CD14-positive monocyte (primary cell): ENCODE data around the gene PDE4B. TPM values are rescaled to one million over a fixed set of nuclear protein-coding genes. Genes with fewer than 3 reads are reported as not detected.
A peak's percentile ranks its signal among the peaks of the same experiment; 100 is the strongest.

Source experiments
- DNase-seq, 3 donors: peaks; one replicate each; pipeline ENCODE4 v3.0.0-alpha.2; 2011 to 2022
- H2AFZ ChIP-seq: 2 replicates; pipeline ENCODE4 v1.6.0; 2012; ENCODE audit warnings: mild to moderate bottlenecking, low read depth, low read length, inconsistent platforms; ENCODE audit not compliant: insufficient read depth, poor library complexity, severe bottlenecking
- H3K27ac ChIP-seq, 2 donors: 1 replicate in 1 of 2; 2 replicates in 1 of 2; pipeline ENCODE4 v1.5.1; 2012 to 2013; ENCODE audit warnings: low read length in 2 of 2, control low read depth in 1 of 2, inconsistent platforms in 1 of 2, low read depth in 1 of 2, mild to moderate bottlenecking in 1 of 2
- H3K27me3 ChIP-seq, 2 donors: one replicate each; pipeline versions ENCODE4 v1.6.0 to v1.6.1; 2011 to 2013; ENCODE audit warnings: low read length in 2 of 2; ENCODE audit not compliant: control insufficient read depth in 2 of 2, insufficient read depth in 2 of 2
- H3K36me3 ChIP-seq, 2 donors: replicated peaks in 1 of 2; 1 replicate in 1 of 2; 2 replicates in 1 of 2; pipeline versions ENCODE4 v1.5.1 to v1.6.1; 2012 to 2013; ENCODE audit warnings: low read length in 2 of 2, control low read depth in 1 of 2, inconsistent platforms in 1 of 2, mild to moderate bottlenecking in 1 of 2; ENCODE audit not compliant: insufficient read depth in 2 of 2, control insufficient read depth in 1 of 2
- H3K4me1 ChIP-seq, 2 donors: 1 replicate in 1 of 2; 2 replicates in 1 of 2; pipeline versions ENCODE4 v1.5.1 to v1.6.1; 2012 to 2013; ENCODE audit warnings: low read length in 2 of 2, control low read depth in 1 of 2, inconsistent platforms in 1 of 2, mild to moderate bottlenecking in 1 of 2, moderate library complexity in 1 of 2; ENCODE audit not compliant: insufficient read depth in 2 of 2, control insufficient read depth in 1 of 2
- H3K4me2 ChIP-seq: replicated peaks from 2 replicates; pipeline ENCODE3; 2012; ENCODE audit warnings: low read length, moderate library complexity, mild to moderate bottlenecking; ENCODE audit not compliant: poor library complexity, severe bottlenecking; ENCODE audit errors: extremely low read depth
- H3K4me3 ChIP-seq, 3 experiments: fragments of 200-600 bp in 1 of 3; sonication (generic) in 1 of 3; replicated peaks in 1 of 3; 1 replicate in 2 of 3; 2 replicates in 1 of 3; pipeline ENCODE4 v1.5.1; 2011 to 2013; ENCODE audit warnings: low read length in 3 of 3, mild to moderate bottlenecking in 3 of 3, control low read depth in 2 of 3, low read depth in 2 of 3, inconsistent platforms in 1 of 3, moderate library complexity in 1 of 3
- H3K79me2 ChIP-seq: 2 replicates; pipeline ENCODE4 v1.6.0; 2012; ENCODE audit warnings: mild to moderate bottlenecking, control low read depth, inconsistent platforms, low read length, moderate library complexity; ENCODE audit not compliant: insufficient read depth
- H3K9ac ChIP-seq: 2 replicates; pipeline ENCODE4 v1.6.0; 2017; ENCODE audit warnings: low read length, mild to moderate bottlenecking; ENCODE audit not compliant: insufficient read depth, poor library complexity, severe bottlenecking
- H3K9me3 ChIP-seq, 2 donors: replicated peaks in 1 of 2; 1 replicate in 1 of 2; 2 replicates in 1 of 2; pipeline versions ENCODE4 v1.5.1 to v1.6.1; 2012 to 2013; ENCODE audit warnings: low read length in 2 of 2, control low read depth in 1 of 2; ENCODE audit not compliant: control insufficient read depth in 1 of 2, insufficient read depth in 1 of 2
- H4K20me1 ChIP-seq: 2 replicates; pipeline ENCODE4 v1.6.0; 2012; ENCODE audit warnings: mild to moderate bottlenecking, low read length, control low read depth, moderate library complexity; ENCODE audit not compliant: insufficient read depth
- H3K27ac Mint-ChIP-seq, 7 donors: one replicate each; pipeline ENCODE4 v1.8.0; 2020; ENCODE audit warnings: mild to moderate bottlenecking in 7 of 7, mixed read lengths in 7 of 7, moderate library complexity in 6 of 7, inconsistent platforms in 2 of 7
- H3K27me3 Mint-ChIP-seq, 3 donors: one replicate each; pipeline ENCODE4 v1.8.0; 2021 to 2022; ENCODE audit warnings: low read depth in 3 of 3, mild to moderate bottlenecking in 3 of 3, mixed read lengths in 3 of 3, moderate library complexity in 3 of 3, inconsistent platforms in 1 of 3
- H3K36me3 Mint-ChIP-seq, 2 donors: one replicate each; pipeline ENCODE4 v1.8.0; 2020; ENCODE audit warnings: mixed read lengths in 2 of 2, inconsistent platforms in 1 of 2, mild to moderate bottlenecking in 1 of 2
- H3K4me1 Mint-ChIP-seq: one replicate; pipeline ENCODE4 v1.8.0; 2020; ENCODE audit warnings: mild to moderate bottlenecking, mixed read lengths
- H3K4me3 Mint-ChIP-seq, 2 donors: one replicate each; pipeline ENCODE4 v1.8.0; 2020; ENCODE audit warnings: mild to moderate bottlenecking in 2 of 2, mixed read lengths in 2 of 2, moderate library complexity in 1 of 2
- H3K9me3 Mint-ChIP-seq, 7 donors: one replicate each; pipeline ENCODE4 v1.8.0; 2020 to 2022; ENCODE audit warnings: mixed read lengths in 7 of 7, mild to moderate bottlenecking in 6 of 7, moderate library complexity in 6 of 7, inconsistent platforms in 2 of 7
- WGBS: methylation state at CpG from one replicate; pipeline ENCODE4 v1.1.5; 2013; ENCODE audit warnings: missing lambda C conversion rate; ENCODE audit not compliant: insufficient coverage; 5-methylcytosine and 5-hydroxymethylcytosine counted together
- intact Hi-C, 2 donors: fragments of 100-400 bp; cut with micrococcal nuclease; formaldehyde crosslinking; loops; one replicate each; pipeline versions ENCODE4 v1.15.0 to v1.15.1; 2023
- polyA plus RNA-seq, 3 donors: library from polyadenylated mRNA; depleted of rRNA in 1 of 3; unstranded in 2 of 3; stranded (reverse) in 1 of 3; fragments of 300-500 nt in 2 of 3; fragments of >200 nt in 1 of 3; fragmentation: Illumina TruSeq in 2 of 3; gene quantifications; 1 replicate in 2 of 3; 2 replicates in 1 of 3; pipeline ENCODE4 v1.2.3, GENCODE V29; 2012 to 2021
- TF ChIP-seq, protein P1 (sequence below): fragments of 200-600 bp; IDR thresholded peaks from one replicate; pipeline ENCODE4 v1.8.0; 2022; ENCODE audit warnings: antibody characterized with exemption, mild to moderate bottlenecking

PDE4B gene
- polyA plus RNA-seq, 3 donors = 17.2 to 52.8 (median 25.2) TPM

DNA sequence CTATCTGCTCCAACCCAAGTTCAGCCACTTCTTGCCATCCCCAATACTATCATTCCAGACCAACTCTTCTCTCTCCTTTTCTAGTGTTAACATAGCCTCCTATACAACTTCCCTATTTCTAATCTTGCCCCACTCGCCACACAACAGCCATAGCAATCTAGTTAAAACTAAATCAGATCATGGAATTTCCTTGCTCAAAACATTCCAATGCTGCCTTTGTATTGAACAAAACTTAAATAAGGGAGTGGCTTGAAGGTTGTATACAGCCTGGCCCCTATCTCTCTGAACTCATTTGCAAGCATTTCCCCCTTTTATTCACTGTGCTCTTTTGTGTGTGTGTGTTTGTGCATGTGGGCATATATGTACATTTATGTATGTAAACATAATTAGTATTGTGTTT lies 623.2 kb downstream of the PDE4B start:
- Histone ChIP-seq H3K4me3 (no peak overlapping the region), H3K9ac (no peak overlapping the region), H3K36me3 (no peaks in the 10 kb centered on the region), H4K20me1 (no peaks in the 10 kb centered on the region), H3K9me3 (peaks cover 8 to 17% of the 10 kb centered on the region in 2 donors), H3K4me2 (peak overlapping the region; percentile 8), H3K27me3 (no peaks in the 10 kb centered on the region), H3K79me2 (no peaks in the 10 kb centered on the region), H3K4me1 (peaks cover 66 to 76% of the 10 kb centered on the region in 2 donors), H2AFZ (no peak overlapping the region), H3K27ac (peak overlapping the region in 1 of 2 donors; percentile 69)
- no CpG with 5 or more reads among the region's 1 CpG for WGBS
- peaks cover 11 to 12% of the 10 kb centered on the region in 2 donors for H3K36me3 Mint-ChIP-seq
- DNase-seq = peak in 2 of 3 donors; percentile 41 to 59
- H3K4me3 Mint-ChIP-seq = no peak overlapping the region
- intact Hi-C loops = no loop called here
- peaks cover 15 to 25% (median 20%) of the 10 kb centered on the region in 7 donors for H3K9me3 Mint-ChIP-seq
- TF ChIP-seq, protein P1, sequence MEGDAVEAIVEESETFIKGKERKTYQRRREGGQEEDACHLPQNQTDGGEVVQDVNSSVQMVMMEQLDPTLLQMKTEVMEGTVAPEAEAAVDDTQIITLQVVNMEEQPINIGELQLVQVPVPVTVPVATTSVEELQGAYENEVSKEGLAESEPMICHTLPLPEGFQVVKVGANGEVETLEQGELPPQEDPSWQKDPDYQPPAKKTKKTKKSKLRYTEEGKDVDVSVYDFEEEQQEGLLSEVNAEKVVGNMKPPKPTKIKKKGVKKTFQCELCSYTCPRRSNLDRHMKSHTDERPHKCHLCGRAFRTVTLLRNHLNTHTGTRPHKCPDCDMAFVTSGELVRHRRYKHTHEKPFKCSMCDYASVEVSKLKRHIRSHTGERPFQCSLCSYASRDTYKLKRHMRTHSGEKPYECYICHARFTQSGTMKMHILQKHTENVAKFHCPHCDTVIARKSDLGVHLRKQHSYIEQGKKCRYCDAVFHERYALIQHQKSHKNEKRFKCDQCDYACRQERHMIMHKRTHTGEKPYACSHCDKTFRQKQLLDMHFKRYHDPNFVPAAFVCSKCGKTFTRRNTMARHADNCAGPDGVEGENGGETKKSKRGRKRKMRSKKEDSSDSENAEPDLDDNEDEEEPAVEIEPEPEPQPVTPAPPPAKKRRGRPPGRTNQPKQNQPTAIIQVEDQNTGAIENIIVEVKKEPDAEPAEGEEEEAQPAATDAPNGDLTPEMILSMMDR = no peak
- H3K27me3 Mint-ChIP-seq = peaks cover 0 to 2% (median 0%) of the 10 kb centered on the region in 3 donors
- H3K27ac Mint-ChIP-seq = peak overlapping the region; percentile 70 to 92 (median 83)
- H3K4me1 Mint-ChIP-seq = peaks cover 90% of the 10 kb centered on the region

DNA sequence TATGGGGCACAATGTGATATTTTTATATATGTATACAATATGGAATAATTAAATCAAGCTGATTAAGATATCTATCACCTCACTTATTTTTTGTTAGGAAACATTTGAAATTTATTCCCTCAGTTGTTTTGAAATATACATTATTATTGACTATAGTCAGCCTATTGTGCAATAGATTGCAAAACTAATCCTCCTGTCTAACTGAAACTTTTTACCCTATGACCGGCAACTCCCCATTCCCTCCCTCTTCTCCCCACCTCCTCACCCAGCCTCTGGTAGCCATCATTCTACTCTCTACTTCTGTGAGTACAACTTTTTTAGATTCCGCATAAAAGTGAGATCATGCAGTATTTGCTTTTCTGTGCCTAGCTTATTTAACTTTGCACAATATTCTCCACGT lies 623.6 kb downstream of the PDE4B start:
- H3K9ac ChIP-seq = no peak overlapping the region
- peak overlapping the region; percentile 70 to 92 (median 78) for H3K27ac Mint-ChIP-seq
- H3K27ac ChIP-seq = peak overlapping the region in 1 of 2 donors; percentile 69
- H3K79me2 ChIP-seq = no peaks in the 10 kb centered on the region
- peak in 2 of 3 donors; percentile 78 to 84 for DNase-seq
- H3K27me3 Mint-ChIP-seq = peaks cover 0 to 2% (median 0%) of the 10 kb centered on the region in 3 donors
- H3K9me3 Mint-ChIP-seq = peaks cover 14 to 25% (median 20%) of the 10 kb centered on the region in 7 donors
- peak overlapping the region; percentile 38 for H3K4me2 ChIP-seq
- H3K9me3 ChIP-seq = peaks cover 8 to 17% of the 10 kb centered on the region in 2 donors
- H3K4me3 Mint-ChIP-seq = peak overlapping the region in 1 of 2 donors; percentile 26
- H3K27me3 ChIP-seq = no peaks in the 10 kb centered on the region
- no peaks in the 10 kb centered on the region for H3K36me3 ChIP-seq
- WGBS = 50% methylated on average over 3 of the region's 3 CpGs
- no peak overlapping the region for H2AFZ ChIP-seq
- H3K4me3 ChIP-seq = peak overlapping the region in 1 of 3 experiments; percentile 44
- TF ChIP-seq, protein P1 = no peak
- intact Hi-C loops = no loop called here
- H4K20me1 ChIP-seq = no peaks in the 10 kb centered on the region
- H3K4me1 ChIP-seq = peaks cover 70 to 80% of the 10 kb centered on the region in 2 donors
- peaks cover 10 to 12% of the 10 kb centered on the region in 2 donors for H3K36me3 Mint-ChIP-seq
- H3K4me1 Mint-ChIP-seq = peaks cover 90% of the 10 kb centered on the region
